Limb (tissue), 2 donors: ENCODE results near the gene XRCC3.

Source experiments
- DNase-seq, 2 donors: peaks; one replicate each; pipeline ENCODE4 v3.0.0-alpha.2; 2016; ENCODE audit errors: extremely low spot score in 2 of 2

XRCC3 gene

GRCh38 chr14:103707329-103708263, 7.7 kb downstream of the XRCC3 start:
- DNase-seq: no peak

GRCh38 chr14:103706551-103707328, 8.5 kb downstream of the XRCC3 start:
- no peak for DNase-seq

- DNase-seq: no peak
Observed at GRCh38 chr14:103705504-103706284, 9.6 kb downstream of the XRCC3 start.

- DNase-seq: no peak
Observed at GRCh38 chr14:103705118-103705503, 10.1 kb downstream of the XRCC3 start.

- no peak for DNase-seq
Observed at GRCh38 chr14:103704708-103705107, 10.5 kb downstream of the XRCC3 start.

GRCh38 chr14:103703433-103704385, 11.5 kb downstream of the XRCC3 start:
- DNase-seq: peak in 1 of 2 donors; percentile 32

- DNase-seq: peak in 1 of 2 donors; percentile 21
Observed at GRCh38 chr14:103702497-103703432, 12.5 kb downstream of the XRCC3 start.

- DNase-seq: peak in 1 of 2 donors; percentile 26
Observed at GRCh38 chr14:103702095-103702494, 13.2 kb downstream of the XRCC3 start.

GRCh38 chr14:103700753-103701490, 14.3 kb downstream of the XRCC3 start:
- peak in 1 of 2 donors; percentile 28 for DNase-seq

- peak in 1 of 2 donors; percentile 29 for DNase-seq
Observed at GRCh38 chr14:103699901-103700752, 15.1 kb downstream of the XRCC3 start.

GRCh38 chr14:103699261-103699661, 16.0 kb downstream of the XRCC3 start:
- DNase-seq: no peak

- no peak for DNase-seq
Observed at GRCh38 chr14:103698380-103699260, 16.6 kb downstream of the XRCC3 start.

GRCh38 chr14:103697603-103698379, 17.5 kb downstream of the XRCC3 start:
- peak in 1 of 2 donors; percentile 31 for DNase-seq

- DNase-seq: peak in 1 of 2 donors; percentile 21
Observed at GRCh38 chr14:103697206-103697602, 18.0 kb downstream of the XRCC3 start.

- peak; percentile 62 to 67 for DNase-seq
Observed at GRCh38 chr14:103696466-103697071, 18.7 kb downstream of the XRCC3 start.
